PC-3 (cell line): ENCODE results near the gene NPSR1. TPM values are rescaled to one million over a fixed set of nuclear protein-coding genes. Genes with fewer than 3 reads are reported as not detected.

Experiments used
- ATAC-seq: fragments of 200-7000 bp; cut with Tn5 transposase; 2 replicates; pipeline ENCODE4 v1.9.1; 2020; ENCODE audit warnings: mild to moderate bottlenecking, moderate library complexity
- BruUV-seq: library from RNA; stranded (reverse); fragments of 400-500 nt; replicated peaks from 2 replicates; lab custom pipeline; 2021; lab: Mats Ljungman, UMichigan
- CTCF ChIA-PET: fragments of 300-600 bp; sonication (Branson Sonifier 250); formaldehyde crosslinking; loops from one replicate; lab custom pipeline; 2022; ENCODE audit warnings: antibody characterized with exemption; lab: Charles Lee
- POLR2A ChIA-PET: fragments of 300-600 bp; sonication (Branson Sonifier 250); formaldehyde crosslinking; loops from one replicate; lab custom pipeline; 2022; ENCODE audit warnings: antibody characterized with exemption; ENCODE audit not compliant: unreplicated experiment; lab: Charles Lee
- DNase-seq: peaks from one replicate; pipeline ENCODE4 v3.0.0-alpha.2; 2015
- H2AFZ ChIP-seq: fragments of 300-600 bp; sonication (generic); 2 replicates; pipeline ENCODE4 v1.6.0; 2016; ENCODE audit warnings: antibody characterized with exemption, low read length
- H3F3A ChIP-seq: fragments of 300-600 bp; sonication (generic); one replicate; pipeline ENCODE4 v1.6.0; 2017; ENCODE audit warnings: antibody characterized with exemption, low read length, control low read depth, mild to moderate bottlenecking; ENCODE audit not compliant: unreplicated experiment
- H3K27ac ChIP-seq: fragments of 300-600 bp; sonication (generic); 2 replicates; pipeline ENCODE4 v1.5.1; 2016; ENCODE audit warnings: mild to moderate bottlenecking, low read length
- H3K27me3 ChIP-seq: fragments of 300-600 bp; sonication (generic); 2 replicates; pipeline ENCODE4 v1.6.1; 2016; ENCODE audit warnings: low read length, mixed read lengths
- H3K36me3 ChIP-seq: fragments of 300-600 bp; sonication (generic); 2 replicates; pipeline ENCODE4 v1.6.1; 2016; ENCODE audit warnings: low read depth, mixed run types, low read length, mixed read lengths
- H3K4me1 ChIP-seq: fragments of 300-600 bp; sonication (generic); 2 replicates; pipeline ENCODE4 v1.5.1; 2016; ENCODE audit warnings: low read length; ENCODE audit not compliant: insufficient read depth
- H3K4me2 ChIP-seq: fragments of 300-600 bp; sonication (generic); 2 replicates; pipeline ENCODE4 v1.6.0; 2016; ENCODE audit warnings: low read length
- H3K4me3 ChIP-seq: fragments of 300-600 bp; sonication (generic); 2 replicates; pipeline ENCODE4 v1.5.1; 2016; ENCODE audit warnings: mild to moderate bottlenecking, low read length, mixed read lengths
- H3K79me2 ChIP-seq: fragments of 300-600 bp; sonication (generic); 2 replicates; pipeline ENCODE4 v1.6.1; 2017; ENCODE audit warnings: low read length, mixed read lengths
- H3K9ac ChIP-seq: fragments of 300-600 bp; sonication (generic); 2 replicates; pipeline ENCODE4 v1.6.0; 2016; ENCODE audit warnings: mild to moderate bottlenecking, low read length
- H3K9me2 ChIP-seq: fragments of 300-600 bp; sonication (generic); replicated peaks from 2 replicates; pipeline ENCODE4 v1.6.1; 2016; ENCODE audit warnings: mixed run types, low read length, mixed read lengths
- H3K9me3 ChIP-seq: fragments of 300-600 bp; sonication (generic); 2 replicates; pipeline ENCODE4 v1.6.1; 2016; ENCODE audit warnings: low read length, mixed read lengths
- H4K20me1 ChIP-seq: fragments of 300-600 bp; sonication (generic); 2 replicates; pipeline ENCODE4 v1.6.1; 2016; ENCODE audit warnings: low read length, mixed read lengths
- EZH2 ChIP-seq: fragments of 300-600 bp; sonication (generic); IDR thresholded peaks from one replicate; pipeline ENCODE4 v1.6.1; 2017; ENCODE audit warnings: antibody characterized with exemption, mild to moderate bottlenecking, low read length; ENCODE audit not compliant: unreplicated experiment
- EZH2phosphoT487 ChIP-seq: fragments of 300-600 bp; sonication (generic); IDR thresholded peaks from 2 replicates; pipeline ENCODE4 v1.6.1; 2018; ENCODE audit warnings: mild to moderate bottlenecking, antibody characterized with exemption, low read length, borderline replicate concordance
- intact Hi-C: fragments of 100-400 bp; cut with micrococcal nuclease; formaldehyde crosslinking; loops from 2 replicates; pipeline ENCODE4 v1.9.0; 2023
- total RNA-seq: library from RNA; depleted of rRNA; stranded (reverse); fragments of >200 nt; gene quantifications from 2 replicates; pipeline ENCODE4 v1.2.3, GENCODE V29; 2014
- TF ChIP-seq, protein P1 (sequence below): fragments of 300-600 bp; sonication (generic); conservative IDR thresholded peaks from 2 replicates; pipeline ENCODE4 v1.5.1; 2017; ENCODE audit warnings: antibody characterized with exemption, low read depth, mild to moderate bottlenecking, low read length

The NPSR1 gene
- total RNA-seq, 1 experiment from 2014 or later, result not detected

- H3K9ac ChIP-seq, result no peak overlapping the region
- H3K4me2 ChIP-seq, result no peak overlapping the region
- no peaks in the 10 kb centered on the region for H3K9me3 ChIP-seq
- no peaks in the 10 kb centered on the region for H3K79me2 ChIP-seq
- no peak overlapping the region for H3K27ac ChIP-seq
- ATAC-seq (no peak), DNase-seq (no peak)
- intact Hi-C loops, result no loop called here
- H3K27me3 ChIP-seq, result peaks cover 8% of the 10 kb centered on the region
- H3K36me3 ChIP-seq, result no peaks in the 10 kb centered on the region
- H3K9me2 ChIP-seq, result no peaks in the 10 kb centered on the region
- TF ChIP-seq EZH2phosphoT487, result no peak
- TF ChIP-seq EZH2, result no peak
- TF ChIP-seq, protein P1, sequence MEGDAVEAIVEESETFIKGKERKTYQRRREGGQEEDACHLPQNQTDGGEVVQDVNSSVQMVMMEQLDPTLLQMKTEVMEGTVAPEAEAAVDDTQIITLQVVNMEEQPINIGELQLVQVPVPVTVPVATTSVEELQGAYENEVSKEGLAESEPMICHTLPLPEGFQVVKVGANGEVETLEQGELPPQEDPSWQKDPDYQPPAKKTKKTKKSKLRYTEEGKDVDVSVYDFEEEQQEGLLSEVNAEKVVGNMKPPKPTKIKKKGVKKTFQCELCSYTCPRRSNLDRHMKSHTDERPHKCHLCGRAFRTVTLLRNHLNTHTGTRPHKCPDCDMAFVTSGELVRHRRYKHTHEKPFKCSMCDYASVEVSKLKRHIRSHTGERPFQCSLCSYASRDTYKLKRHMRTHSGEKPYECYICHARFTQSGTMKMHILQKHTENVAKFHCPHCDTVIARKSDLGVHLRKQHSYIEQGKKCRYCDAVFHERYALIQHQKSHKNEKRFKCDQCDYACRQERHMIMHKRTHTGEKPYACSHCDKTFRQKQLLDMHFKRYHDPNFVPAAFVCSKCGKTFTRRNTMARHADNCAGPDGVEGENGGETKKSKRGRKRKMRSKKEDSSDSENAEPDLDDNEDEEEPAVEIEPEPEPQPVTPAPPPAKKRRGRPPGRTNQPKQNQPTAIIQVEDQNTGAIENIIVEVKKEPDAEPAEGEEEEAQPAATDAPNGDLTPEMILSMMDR, result no peak
- BruUV-seq, result no TSS peak
- no peak overlapping the region for H3K4me3 ChIP-seq
- CTCF ChIA-PET, result interaction anchor here (0.5 kb wide), 1 partner anchor 265 kb away, joined by 6 read pairs; the partner anchor contains the start of gene DPY19L1
- no peaks in the 10 kb centered on the region for H3F3A ChIP-seq
- H2AFZ ChIP-seq, result no peak overlapping the region
- H4K20me1 ChIP-seq, result no peaks in the 10 kb centered on the region
- no peaks in the 10 kb centered on the region for H3K4me1 ChIP-seq
- POLR2A ChIA-PET, result no interaction called here
Observed at GRCh38 chr7:34772296-34772938, 114.4 kb downstream of the NPSR1 start.

DNA sequence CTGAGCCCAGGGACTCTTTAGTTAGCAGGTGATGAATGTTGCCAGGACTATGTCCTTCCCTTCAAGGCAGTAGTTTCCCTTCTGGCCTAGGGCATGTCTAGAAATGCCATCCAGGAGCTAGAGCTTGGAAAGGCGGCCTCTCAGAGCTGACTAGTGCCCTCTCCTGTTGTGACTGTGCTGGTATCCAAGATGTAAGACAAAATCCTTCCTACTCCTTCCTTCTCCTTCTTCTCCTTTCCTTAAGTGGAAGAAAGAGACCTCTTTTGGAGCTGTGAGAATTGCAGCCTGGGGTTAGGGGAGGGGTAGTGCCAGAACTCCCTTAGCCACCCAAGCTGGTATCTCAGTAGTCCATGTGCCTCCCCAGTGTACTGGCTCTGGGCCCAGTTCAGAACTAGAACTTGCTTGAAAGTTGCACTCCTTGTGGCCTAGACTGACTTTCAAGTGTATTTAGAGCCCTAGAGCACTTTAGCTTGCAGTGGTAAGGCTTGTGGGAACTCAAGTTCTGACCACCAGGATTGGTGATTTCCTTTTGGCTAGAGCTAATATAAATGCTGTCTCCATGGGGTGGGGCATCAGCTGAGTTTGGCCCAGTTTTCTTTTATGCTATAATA is 118.8 kb downstream of the NPSR1 start:
- no peaks in the 10 kb centered on the region for H4K20me1 ChIP-seq
- CTCF ChIA-PET, result no interaction called here
- TF ChIP-seq, protein P1, result no peak
- TF ChIP-seq EZH2 (no peak), EZH2phosphoT487 (no peak)
- no peaks in the 10 kb centered on the region for H3K79me2 ChIP-seq
- ATAC-seq (no peak), DNase-seq (no peak)
- no peaks in the 10 kb centered on the region; the same call in 1 of the 2 replicates for H3K27me3 ChIP-seq
- no peaks in the 10 kb centered on the region for H3K9me2 ChIP-seq
- no peaks in the 10 kb centered on the region for H3F3A ChIP-seq
- H3K9ac ChIP-seq, result no peak overlapping the region
- intact Hi-C loops, result no loop called here
- no peak overlapping the region for H3K4me3 ChIP-seq
- H2AFZ ChIP-seq, result no peak overlapping the region
- no TSS peak for BruUV-seq
- no peaks in the 10 kb centered on the region for H3K4me1 ChIP-seq
- POLR2A ChIA-PET, result no interaction called here
- no peaks in the 10 kb centered on the region for H3K9me3 ChIP-seq
- H3K4me2 ChIP-seq, result no peak overlapping the region
- H3K36me3 ChIP-seq, result no peaks in the 10 kb centered on the region
- no peak overlapping the region for H3K27ac ChIP-seq

DNA sequence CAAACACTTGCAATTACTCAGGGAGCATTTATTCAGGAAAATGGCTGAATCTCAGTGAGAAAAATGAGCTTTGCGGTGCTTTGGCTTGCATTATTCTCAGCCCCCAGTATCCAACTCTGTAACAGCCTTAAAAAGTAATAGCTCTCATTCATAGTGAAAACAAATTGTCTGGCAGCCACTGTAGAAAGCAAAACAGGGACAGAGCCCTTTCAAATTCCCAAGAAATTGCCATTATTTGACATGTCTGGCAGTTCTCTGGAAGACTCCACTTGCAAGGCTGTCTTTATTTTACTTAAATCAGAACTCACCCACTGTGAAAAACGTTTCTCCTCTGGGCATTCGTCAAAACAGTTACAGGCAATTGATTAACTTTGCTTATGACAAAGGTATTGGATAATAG is 122.5 kb downstream of the NPSR1 start:
- ATAC-seq (no peak), DNase-seq (no peak)
- no peak overlapping the region for H3K4me2 ChIP-seq
- H3K9ac ChIP-seq, result no peak overlapping the region
- H3F3A ChIP-seq, result no peaks in the 10 kb centered on the region
- no peaks in the 10 kb centered on the region for H3K36me3 ChIP-seq
- no peak overlapping the region for H3K4me3 ChIP-seq
- TF ChIP-seq, protein P1, result no peak
- TF ChIP-seq EZH2phosphoT487, result no peak
- 0 out of 2 replicates have a peak, but pooled peaks cover 5% of the 10 kb centered on the region for H3K9me3 ChIP-seq
- no peaks in the 10 kb centered on the region for H3K9me2 ChIP-seq
- H4K20me1 ChIP-seq, result no peaks in the 10 kb centered on the region
- no peaks in the 10 kb centered on the region; the same call in 1 of the 2 replicates for H3K27me3 ChIP-seq
- H3K27ac ChIP-seq, result no peak overlapping the region
- H3K4me1 ChIP-seq, result no peaks in the 10 kb centered on the region
- POLR2A ChIA-PET, result no interaction called here
- no peaks in the 10 kb centered on the region for H3K79me2 ChIP-seq
- H2AFZ ChIP-seq, result no peak overlapping the region
- CTCF ChIA-PET, result no interaction called here
- BruUV-seq, result no TSS peak
- intact Hi-C loops, result no loop called here
